Stimulated activated CD8-positive, alpha-beta memory T cell treated with anti-CD3 and anti-CD28 coated beads, Interleukin-2, amount 100 ng/mL, for 48 hours (primary cell): ENCODE measurements around the gene VWA3B.
"Not testable (repeated sequence)": the region's sequence is repeated elsewhere in the genome, so short reads cannot be mapped to it uniquely, and the experiment has no call there.

Source experiments
- DNase-seq, 2 donors: peaks; one replicate each; pipeline ENCODE4 v3.0.0-alpha.2; 2020; ENCODE audit warnings: low read depth in 2 of 2

VWA3B gene

DNA sequence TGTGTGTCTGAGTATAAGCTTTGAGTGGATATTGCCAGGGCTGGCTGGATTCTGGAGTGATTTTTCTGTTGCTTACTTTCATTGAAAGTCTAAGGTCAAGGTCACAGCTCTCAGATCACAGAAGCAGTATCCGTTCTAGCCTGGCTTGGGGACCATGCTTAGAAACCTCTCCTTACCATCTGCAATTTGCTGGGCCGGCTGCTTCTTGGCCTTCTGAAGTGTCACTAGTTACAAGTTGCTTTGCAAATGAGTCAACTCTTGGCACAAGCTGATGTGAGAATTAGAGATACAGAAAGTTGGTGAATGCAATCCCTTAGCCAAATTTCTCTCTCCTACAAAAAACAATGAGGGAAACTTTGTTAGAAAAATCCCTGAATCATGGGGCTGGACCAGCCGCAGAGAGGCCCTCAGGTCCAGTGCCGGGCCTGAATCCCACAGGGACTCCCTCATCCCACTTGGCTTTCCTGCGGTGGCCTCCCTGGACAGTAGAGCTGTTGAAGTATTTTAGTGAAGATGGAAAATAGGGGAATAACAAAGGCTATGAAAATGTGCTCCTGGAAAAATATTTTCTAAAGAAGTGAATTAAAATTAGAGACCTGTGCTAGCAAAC, 166.6 kb downstream of the VWA3B start:
- DNase-seq, result no peak

- no peak for DNase-seq
Observed at GRCh38 chr2:98254504-98255059, 167.6 kb downstream of the VWA3B start.

GRCh38 chr2:98258906-98259305, 171.9 kb downstream of the VWA3B start:
- no peak for DNase-seq

GRCh38 chr2:98263362-98263761, 176.4 kb downstream of the VWA3B start:
- DNase-seq, result no peak

- not testable (repeated sequence) for DNase-seq
Observed at GRCh38 chr2:98268225-98268624, 181.3 kb downstream of the VWA3B start.

GRCh38 chr2:98269274-98269673, 182.3 kb downstream of the VWA3B start:
- no peak for DNase-seq

DNA sequence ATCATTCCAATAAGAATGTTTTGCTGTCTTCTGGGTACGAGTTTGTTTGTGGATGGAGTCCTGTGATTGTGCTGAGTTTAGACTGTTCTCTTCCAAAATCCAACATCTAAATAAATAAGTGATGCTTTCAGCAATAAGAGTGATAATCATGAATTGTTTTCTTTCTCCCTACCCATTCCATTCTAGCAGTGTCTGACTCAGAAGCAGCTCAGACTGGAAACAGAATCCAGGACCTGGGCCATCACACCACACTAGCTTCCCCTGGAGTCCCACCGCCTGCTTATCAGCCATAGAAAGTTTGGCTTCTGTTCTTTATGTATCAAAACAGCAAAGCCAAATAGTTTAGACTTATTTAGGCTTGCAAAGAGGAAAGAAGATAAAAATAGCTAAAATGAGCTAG, 182.9 kb downstream of the VWA3B start:
- no peak for DNase-seq

GRCh38 chr2:98277162-98277859, 190.3 kb downstream of the VWA3B start:
- DNase-seq, result no peak

GRCh38 chr2:98278074-98278473, 191.1 kb downstream of the VWA3B start:
- DNase-seq, result no peak

DNA sequence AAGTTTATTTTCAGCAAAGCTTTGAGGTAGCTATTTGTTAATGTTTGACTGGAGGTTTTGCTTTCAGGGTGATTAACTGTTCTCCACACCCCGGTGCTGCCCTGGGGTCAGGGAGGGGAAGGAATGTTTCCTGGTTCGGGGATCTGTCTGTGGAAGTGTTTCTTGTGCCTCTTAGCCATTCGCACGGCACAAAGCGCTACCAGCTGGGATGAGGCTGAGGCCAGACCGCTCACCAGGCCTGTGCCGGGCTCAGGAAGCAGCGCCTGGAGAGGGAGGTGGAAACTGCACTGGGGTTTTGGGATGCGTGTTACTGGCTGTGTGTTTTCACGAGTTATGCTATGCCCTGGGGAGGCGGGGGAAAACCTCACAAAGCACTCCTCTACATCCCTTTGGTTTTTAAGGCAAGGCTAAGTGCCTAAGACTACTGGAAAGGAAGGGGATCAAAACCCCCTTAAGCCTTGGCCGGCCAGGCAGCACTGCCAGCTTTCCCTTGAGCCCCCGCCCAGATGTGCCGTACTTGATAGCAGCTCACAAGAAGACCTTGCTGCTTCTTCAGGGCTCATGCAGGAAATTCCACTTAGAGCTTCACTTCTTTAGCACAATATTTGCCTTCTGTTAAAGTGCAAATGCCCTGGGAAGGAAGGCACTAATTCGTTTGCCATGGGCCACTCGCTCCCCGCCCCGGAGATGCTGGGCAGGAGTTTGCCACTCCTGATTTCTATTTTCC, 193.6 kb downstream of the VWA3B start:
- DNase-seq, result no peak

DNA sequence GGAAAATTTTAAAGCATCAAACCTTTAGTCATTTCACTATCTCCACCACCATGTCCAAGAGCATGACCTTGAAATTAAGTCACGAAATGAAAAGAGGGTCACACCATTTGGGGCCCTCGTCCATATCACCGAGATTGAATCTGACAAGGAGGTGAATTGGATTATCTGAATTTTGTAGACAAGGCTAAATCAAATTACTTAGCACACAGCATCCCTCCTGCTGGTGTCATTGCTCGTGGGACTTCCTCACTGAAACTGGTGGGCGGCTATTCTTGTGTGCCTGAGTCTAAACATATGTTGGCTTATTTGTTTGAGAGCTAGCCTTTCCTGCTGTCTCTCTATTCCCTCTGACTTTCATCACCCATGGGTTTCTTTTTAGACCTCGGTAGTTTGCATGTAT, 194.6 kb downstream of the VWA3B start:
- no peak for DNase-seq

DNA sequence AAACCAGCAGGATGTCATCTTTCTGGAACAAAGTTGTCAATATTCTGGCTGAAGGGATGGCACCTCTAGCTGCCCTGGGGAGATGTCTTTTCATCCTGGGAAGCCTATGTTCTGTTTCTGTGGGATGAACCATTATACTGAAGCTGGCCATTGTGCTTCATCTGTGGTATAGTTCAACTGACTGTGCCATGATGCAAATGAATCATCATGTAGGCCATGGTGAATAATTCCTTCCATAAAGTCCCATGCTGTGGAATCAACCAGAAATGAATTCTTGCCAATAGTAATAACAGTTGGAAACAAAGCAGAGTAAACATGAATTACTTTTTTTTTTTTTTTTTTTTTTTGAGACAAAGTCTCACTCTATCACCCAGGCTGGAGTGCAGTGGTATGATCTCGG, 195.1 kb downstream of the VWA3B start:
- no peak for DNase-seq

- DNase-seq, result no peak
Observed at GRCh38 chr2:98293030-98293429, 206.1 kb downstream of the VWA3B start.

GRCh38 chr2:98293931-98294687, 207.1 kb downstream of the VWA3B start:
- DNase-seq, result no peak

DNA sequence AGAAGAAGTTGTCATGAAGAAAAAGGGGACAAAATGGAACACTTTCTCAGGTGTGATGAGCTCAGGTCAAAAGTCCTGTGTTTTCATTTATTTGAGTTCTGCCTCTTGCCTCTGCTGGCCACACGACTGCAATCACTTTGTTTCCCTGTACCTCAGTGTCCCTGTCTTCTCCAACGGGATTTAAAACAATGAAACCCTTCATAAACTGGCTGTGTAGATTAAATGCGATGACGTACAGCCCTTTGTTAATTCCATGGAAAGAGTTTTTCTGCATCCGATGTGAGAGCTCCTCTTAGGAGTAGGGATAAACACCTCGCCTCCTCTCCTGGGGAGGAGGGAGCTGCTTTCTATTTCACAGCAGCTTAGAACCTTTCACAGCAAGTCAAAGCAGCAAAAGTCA, 207.7 kb downstream of the VWA3B start:
- DNase-seq, result no peak

DNA sequence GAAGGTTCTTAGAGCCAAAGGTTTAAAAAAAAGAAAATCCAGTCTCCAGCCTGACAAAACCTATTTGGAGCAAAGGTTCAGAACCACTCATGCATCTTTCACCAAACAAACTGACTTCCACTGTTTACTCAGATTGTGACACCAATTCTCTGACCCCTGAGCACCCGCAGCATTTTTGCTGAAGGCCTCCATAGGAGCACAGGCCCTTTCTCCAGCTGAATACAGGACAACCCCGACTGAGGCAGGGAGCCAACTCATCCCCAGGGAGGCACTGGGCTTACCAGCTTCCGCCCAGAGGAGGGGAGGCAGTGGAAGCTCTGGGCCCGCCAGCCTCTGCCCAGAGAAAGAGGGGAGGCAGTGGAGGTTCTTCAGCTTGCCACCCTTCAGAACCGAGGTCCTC, 208.3 kb downstream of the VWA3B start:
- DNase-seq, result no peak

- no peak for DNase-seq
Observed at GRCh38 chr2:98295721-98296414, 208.9 kb downstream of the VWA3B start.

GRCh38 chr2:98296440-98296839, 209.5 kb downstream of the VWA3B start:
- no peak for DNase-seq

GRCh38 chr2:98297817-98298682, 211.1 kb downstream of the VWA3B start:
- no peak for DNase-seq

DNA sequence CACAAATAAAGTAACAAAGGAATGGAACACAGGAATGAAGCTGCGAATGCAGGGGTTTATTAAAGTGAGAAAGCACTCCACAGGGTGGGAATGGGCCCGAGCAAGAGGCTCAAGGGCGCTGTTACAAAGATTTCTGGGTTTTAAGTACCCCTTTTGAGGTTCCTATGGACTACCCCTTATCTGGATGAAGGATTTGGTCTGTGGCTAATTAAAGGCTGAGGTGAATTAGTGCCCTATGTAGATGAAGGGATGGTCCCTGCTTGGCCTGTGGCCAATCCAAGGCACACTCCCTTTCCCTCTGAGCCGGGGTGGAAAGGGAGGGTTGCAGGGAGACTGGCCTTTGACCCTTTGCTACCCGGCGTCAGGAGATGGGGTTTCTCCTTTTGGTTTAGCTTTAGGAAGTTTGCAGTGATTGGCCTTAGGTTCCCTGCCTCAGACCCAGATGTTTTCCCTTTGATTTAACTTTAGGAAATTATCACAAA, 211.8 kb downstream of the VWA3B start:
- DNase-seq, result no peak
